ENCODE data around the gene MRPL10. TPM values are rescaled to one million over a fixed set of nuclear protein-coding genes. Genes with fewer than 3 reads are reported as not detected.

The MRPL10 gene
- total RNA-seq, 1 donor from 2014 or later = 59.7 TPM

- TF ChIP-seq CTCF (IDR thresholded peaks at IDR 0.05; ENCODE audit: insufficient read depth, low read length, poor library complexity, severe bottlenecking) = no peak
- Histone ChIP-seq H3K27me3 (ENCODE audit: control insufficient read depth, insufficient read depth, low read length) (peaks cover 2% of the 10 kb centered on the region), H3K4me3 (ENCODE audit: low read depth, low read length) (no peak overlapping the region), H3K36me3 (ENCODE audit: control insufficient read depth, insufficient read depth, low read length) (peaks cover 1% of the 10 kb centered on the region)
- DNase-seq (ENCODE audit: low read depth) = no peak
Observed at GRCh38 chr17:47807421-47807820, 23.9 kb downstream of the MRPL10 start.

- Histone ChIP-seq H3K27me3 (ENCODE audit: control insufficient read depth, insufficient read depth, low read length) (peaks cover 2% of the 10 kb centered on the region), H3K4me3 (ENCODE audit: low read depth, low read length) (no peak overlapping the region), H3K36me3 (ENCODE audit: control insufficient read depth, insufficient read depth, low read length) (peaks cover 1% of the 10 kb centered on the region)
- no peak for DNase-seq (ENCODE audit: low read depth)
- TF ChIP-seq CTCF (IDR thresholded peaks at IDR 0.05; ENCODE audit: insufficient read depth, low read length, poor library complexity, severe bottlenecking) = no peak
Observed at GRCh38 chr17:47806913-47807255, 24.5 kb downstream of the MRPL10 start.

DNA sequence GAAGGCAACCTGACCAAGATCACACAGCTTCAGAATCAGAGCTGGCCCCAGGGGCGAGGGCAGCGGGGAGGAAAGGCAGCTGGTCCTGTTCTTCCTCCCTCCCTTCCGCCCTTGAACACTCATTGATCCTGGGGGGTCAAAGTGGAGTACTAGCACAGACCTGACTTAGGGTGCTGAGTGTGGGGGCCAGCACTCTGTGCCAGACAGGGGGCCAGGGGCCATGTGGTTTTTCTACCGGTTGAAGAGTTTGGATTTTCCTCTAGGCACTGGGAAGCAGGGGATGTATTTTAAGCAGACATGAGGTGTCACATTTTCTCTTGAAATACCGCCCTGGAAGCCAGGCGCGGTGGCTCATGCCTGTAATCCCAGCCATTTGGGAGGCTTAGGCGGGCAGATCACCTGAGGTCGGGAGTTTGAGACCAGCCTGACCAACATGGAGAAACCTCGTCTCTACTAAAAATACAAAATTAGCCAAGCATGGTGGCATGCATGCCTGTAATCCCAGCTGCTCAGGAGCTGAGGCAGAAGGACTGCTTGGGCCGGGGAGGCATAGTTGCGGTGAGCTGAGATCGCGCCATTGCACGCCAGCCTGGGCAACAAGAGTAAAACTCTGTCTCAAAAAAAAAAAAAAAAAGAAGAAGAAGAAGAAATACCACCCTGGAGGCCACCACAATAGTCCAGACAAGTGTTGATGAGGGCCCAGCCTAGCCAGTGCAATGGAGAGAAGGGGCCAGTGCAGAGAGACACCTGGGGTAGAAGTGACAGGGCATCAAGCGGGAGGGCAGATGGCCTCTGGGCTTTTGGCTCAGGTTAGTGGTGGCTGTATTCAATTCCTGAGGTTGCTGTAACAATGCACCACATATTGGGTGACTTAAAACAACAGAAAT lies 25.1 kb downstream of the MRPL10 start:
- Histone ChIP-seq H3K27me3 (ENCODE audit: control insufficient read depth, insufficient read depth, low read length) (peaks cover 3% of the 10 kb centered on the region), H3K4me3 (ENCODE audit: low read depth, low read length) (no peak overlapping the region), H3K36me3 (ENCODE audit: control insufficient read depth, insufficient read depth, low read length) (peaks cover 1% of the 10 kb centered on the region)
- no peak for TF ChIP-seq CTCF (IDR thresholded peaks at IDR 0.05; ENCODE audit: insufficient read depth, low read length, poor library complexity, severe bottlenecking)
- no peak for DNase-seq (ENCODE audit: low read depth)

GRCh38 chr17:47804461-47804860 lies 26.9 kb downstream of the MRPL10 start:
- no peak for TF ChIP-seq CTCF (IDR thresholded peaks at IDR 0.05; ENCODE audit: insufficient read depth, low read length, poor library complexity, severe bottlenecking)
- peaks cover 1% of the 10 kb centered on the region for H3K36me3 ChIP-seq (ENCODE audit: control insufficient read depth, insufficient read depth, low read length)
- H3K27me3 ChIP-seq (ENCODE audit: control insufficient read depth, insufficient read depth, low read length) = peaks cover 5% of the 10 kb centered on the region
- no peak for DNase-seq (ENCODE audit: low read depth)
- H3K4me3 ChIP-seq (ENCODE audit: low read depth, low read length) = no peak overlapping the region

- no peak for TF ChIP-seq CTCF (IDR thresholded peaks at IDR 0.05; ENCODE audit: insufficient read depth, low read length, poor library complexity, severe bottlenecking)
- DNase-seq (ENCODE audit: low read depth) = no peak
- Histone ChIP-seq H3K36me3 (ENCODE audit: control insufficient read depth, insufficient read depth, low read length) (no peaks in the 10 kb centered on the region), H3K27me3 (ENCODE audit: control insufficient read depth, insufficient read depth, low read length) (peaks cover 5% of the 10 kb centered on the region), H3K4me3 (ENCODE audit: low read depth, low read length) (no peak overlapping the region)
Observed at GRCh38 chr17:47803751-47804150, 27.6 kb downstream of the MRPL10 start.

DNA sequence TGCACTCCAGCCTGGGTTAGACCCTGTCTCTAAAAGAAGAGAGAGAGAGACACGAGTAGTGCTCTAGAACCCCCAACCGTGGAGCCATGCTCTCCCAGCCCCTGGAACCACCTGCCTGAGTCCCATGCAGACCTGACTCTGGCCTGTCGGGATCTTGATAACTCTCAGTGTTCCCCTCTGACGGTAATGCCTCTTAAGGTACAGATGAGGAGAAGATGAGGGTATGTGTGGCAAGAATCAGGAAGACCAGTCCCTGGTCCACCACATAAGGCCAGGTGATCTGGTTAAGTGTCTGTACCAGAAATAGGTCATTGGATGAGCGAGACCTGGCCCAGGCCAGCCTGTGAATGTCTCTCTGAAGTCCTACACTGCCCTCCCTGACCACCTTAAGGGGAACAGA lies 28.1 kb downstream of the MRPL10 start:
- no peak for TF ChIP-seq CTCF (IDR thresholded peaks at IDR 0.05; ENCODE audit: insufficient read depth, low read length, poor library complexity, severe bottlenecking)
- Histone ChIP-seq H3K4me3 (ENCODE audit: low read depth, low read length) (no peak overlapping the region), H3K36me3 (ENCODE audit: control insufficient read depth, insufficient read depth, low read length) (no peaks in the 10 kb centered on the region), H3K27me3 (ENCODE audit: control insufficient read depth, insufficient read depth, low read length) (peaks cover 5% of the 10 kb centered on the region)
- DNase-seq (ENCODE audit: low read depth) = no peak
